B cell (primary cell): ENCODE measurements around the gene GLI3. TPM values are rescaled to one million over a fixed set of nuclear protein-coding genes. Genes with fewer than 3 reads are reported as not detected.

Source experiments
- ATAC-seq: fragments of 200-7000 bp; cut with Tn5 transposase; one replicate; pipeline ENCODE4 v1.10.0; 2021; ENCODE audit warnings: low read depth, mild to moderate bottlenecking, moderate number of reproducible peaks, moderate library complexity
- CTCF ChIA-PET: fragments of 350-600 bp; sonication (Branson Sonifier 250); formaldehyde crosslinking; loops from one replicate; lab custom pipeline; 2021; ENCODE audit warnings: antibody characterized with exemption, inconsistent platforms; lab: Charles Lee
- POLR2A ChIA-PET: fragments of 350-600 bp; sonication (Branson Sonifier 250); formaldehyde crosslinking; loops from one replicate; lab custom pipeline; 2021; ENCODE audit warnings: antibody characterized with exemption; lab: Charles Lee
- DNase-seq: peaks from one replicate; pipeline ENCODE4 v3.0.0; 2013
- H2AFZ ChIP-seq: 2 replicates; pipeline ENCODE4 v1.6.1; 2012; ENCODE audit warnings: mild to moderate bottlenecking, low read depth, low read length; ENCODE audit not compliant: insufficient read depth, poor library complexity, severe bottlenecking
- H3K27ac ChIP-seq, 2 donors: 1 replicate in 1 of 2; 2 replicates in 1 of 2; pipeline ENCODE4 v1.5.1; 2012 to 2013; ENCODE audit warnings: low read length in 2 of 2, mild to moderate bottlenecking in 2 of 2, moderate library complexity in 1 of 2
- H3K27me3 ChIP-seq, 4 experiments: fragments of 200-600 bp in 1 of 4; sonication (generic) in 1 of 4; replicated peaks in 1 of 4; 1 replicate in 2 of 4; 2 replicates in 2 of 4; pipeline versions ENCODE4 v1.6.1 to v1.7.0; 2013 to 2016; ENCODE audit warnings: low read length in 3 of 4, mild to moderate bottlenecking in 2 of 4, mixed read lengths in 1 of 4, moderate library complexity in 1 of 4; ENCODE audit not compliant: insufficient read depth in 4 of 4, control insufficient read depth in 3 of 4; ENCODE audit errors: control extremely low read depth in 1 of 4
- H3K36me3 ChIP-seq, 2 experiments: replicated peaks in 1 of 2; 1 replicate in 1 of 2; 2 replicates in 1 of 2; pipeline versions ENCODE4 v1.6.1 to v1.7.1; 2013; ENCODE audit warnings: low read length in 1 of 2; ENCODE audit not compliant: insufficient read depth in 2 of 2, control insufficient read depth in 1 of 2; ENCODE audit errors: control extremely low read depth in 1 of 2, extremely low read depth in 1 of 2
- H3K4me1 ChIP-seq, 2 donors: fragments of 200-600 bp in 1 of 2; sonication (generic) in 1 of 2; 1 replicate in 1 of 2; 2 replicates in 1 of 2; pipeline versions ENCODE4 v1.5.1 to v1.6.1; 2013 to 2017; ENCODE audit warnings: low read length in 2 of 2; ENCODE audit not compliant: control insufficient read depth in 2 of 2, insufficient read depth in 2 of 2
- H3K4me2 ChIP-seq: replicated peaks from 2 replicates; pipeline ENCODE3; 2012; ENCODE audit warnings: mild to moderate bottlenecking, low read depth, low read length; ENCODE audit not compliant: poor library complexity, severe bottlenecking
- H3K4me3 ChIP-seq, 5 experiments: fragments of 200-600 bp in 1 of 5; sonication (generic) in 1 of 5; 1 replicate in 3 of 5; 2 replicates in 2 of 5; pipeline versions ENCODE4 v1.5.1 to v1.7.0; 2011 to 2016; ENCODE audit warnings: low read length in 4 of 5, mild to moderate bottlenecking in 4 of 5, low read depth in 2 of 5, control low read depth in 1 of 5, moderate library complexity in 1 of 5; ENCODE audit not compliant: insufficient read depth in 1 of 5; ENCODE audit errors: control extremely low read depth in 1 of 5, extremely low read depth in 1 of 5
- H3K79me2 ChIP-seq: fragments of 200-600 bp; sonication (generic); one replicate; pipeline ENCODE4 v1.6.0; 2016; ENCODE audit warnings: low read length; ENCODE audit not compliant: control insufficient read depth, insufficient read depth
- H3K9ac ChIP-seq: fragments of 200-600 bp; sonication (generic); 2 replicates; pipeline ENCODE4 v1.6.1; 2017; ENCODE audit warnings: mild to moderate bottlenecking, low read length, moderate library complexity
- H3K9me3 ChIP-seq, 3 donors: one replicate each; pipeline versions ENCODE4 v1.6.1 to v1.7.1; 2013; ENCODE audit warnings: low read length in 2 of 3; ENCODE audit not compliant: control insufficient read depth in 2 of 3, insufficient read depth in 1 of 3; ENCODE audit errors: control extremely low read depth in 1 of 3
- H4K20me1 ChIP-seq: 2 replicates; pipeline ENCODE4 v1.6.0; 2012; ENCODE audit warnings: mild to moderate bottlenecking, low read length; ENCODE audit not compliant: insufficient read depth, control insufficient read depth, poor library complexity, severe bottlenecking
- H3K27ac Mint-ChIP-seq: one replicate; pipeline ENCODE4 v1.8.0; 2021; ENCODE audit warnings: mixed read lengths
- H3K27me3 Mint-ChIP-seq: one replicate; pipeline ENCODE4 v1.8.0; 2021; ENCODE audit warnings: mixed read lengths
- H3K4me1 Mint-ChIP-seq: one replicate; pipeline ENCODE4 v1.8.0; 2021; ENCODE audit warnings: mixed read lengths
- H3K4me3 Mint-ChIP-seq: one replicate; pipeline ENCODE4 v1.8.0; 2021; ENCODE audit warnings: mixed read lengths
- H3K9me3 Mint-ChIP-seq: one replicate; pipeline ENCODE4 v1.8.0; 2022; ENCODE audit warnings: mixed read lengths; ENCODE audit not compliant: insufficient read depth
- CTCF ChIP-seq: fragments of 200-600 bp; IDR thresholded peaks from one replicate; pipeline ENCODE4 v1.8.0; 2022; ENCODE audit warnings: antibody characterized with exemption, mild to moderate bottlenecking
- EZH2 ChIP-seq: IDR thresholded peaks from 2 replicates; pipeline ENCODE4 v1.6.1; 2012; ENCODE audit warnings: borderline replicate concordance, low read depth, mild to moderate bottlenecking, moderate library complexity, low read length; ENCODE audit not compliant: insufficient read depth, poor library complexity, severe bottlenecking
- WGBS: methylation state at CpG from one replicate; pipeline ENCODE4 v1.1.5; 2013; ENCODE audit warnings: missing lambda C conversion rate; ENCODE audit not compliant: insufficient coverage; 5-methylcytosine and 5-hydroxymethylcytosine counted together
- intact Hi-C: fragments of 100-400 bp; cut with micrococcal nuclease; formaldehyde crosslinking; loops from one replicate; pipeline ENCODE4 v1.10.0; 2022
- polyA plus RNA-seq: library from polyadenylated mRNA; depleted of rRNA; stranded (reverse); fragments of >200 nt; gene quantifications from 2 replicates; pipeline ENCODE4 v1.2.3, GENCODE V29; 2012
- total RNA-seq, 2 donors: library from RNA; stranded (reverse); fragments of 120-200 nt in 1 of 2; gene quantifications; 1 replicate in 1 of 2; 2 replicates in 1 of 2; pipeline versions ENCODE4 v1.2.3 to v1.2.4, GENCODE V29; 2013 to 2022

GLI3 gene
- total and polyA plus RNA-seq, 2 donors (not counting 1 experiment from before 2014, with no cell fraction given) = not detected

DNA sequence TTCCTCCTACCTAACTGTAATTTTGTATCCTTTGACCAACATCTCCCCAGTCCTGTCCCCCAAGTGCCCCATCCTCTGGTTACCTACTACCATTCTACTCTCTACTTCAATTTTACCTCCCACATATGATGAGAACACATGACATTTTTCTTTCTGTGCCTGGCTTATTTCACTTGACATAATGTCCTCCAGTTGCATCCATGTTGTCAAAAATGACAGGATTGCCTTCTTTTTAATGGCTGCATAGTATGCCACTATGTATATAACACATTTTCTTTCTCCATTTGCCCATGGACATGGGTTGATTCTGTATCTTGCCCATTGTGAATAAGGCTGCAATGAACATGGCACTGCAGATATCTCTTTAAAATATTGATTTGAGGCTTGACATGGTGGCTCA is 33.7 kb downstream of the GLI3 start:
- H3K36me3 ChIP-seq = no peaks in the 10 kb centered on the region
- CTCF ChIA-PET = no interaction called here

DNA sequence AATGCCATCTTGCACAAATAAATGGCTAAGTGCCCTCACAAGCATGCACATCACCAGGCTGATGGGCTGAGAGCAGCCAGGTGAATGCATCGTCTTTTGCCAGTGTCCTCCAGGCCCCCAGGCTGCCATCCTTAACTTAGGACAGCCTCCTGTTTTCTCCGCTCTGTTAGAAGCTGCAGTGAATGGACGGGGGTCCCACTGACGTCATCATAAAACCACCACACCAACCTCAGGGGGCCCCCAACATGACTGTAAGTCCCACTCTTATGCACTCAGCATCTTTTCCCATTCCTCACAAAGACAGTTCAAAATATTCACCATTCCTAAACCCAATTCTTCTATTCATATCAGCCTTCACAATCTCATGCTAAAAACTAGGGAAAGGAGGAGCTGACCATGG is 34.4 kb downstream of the GLI3 start:
- no peaks in the 10 kb centered on the region for H3K79me2 ChIP-seq
- no peak overlapping the region for H3K4me2 ChIP-seq
- no peaks in the 10 kb centered on the region for H3K9me3 ChIP-seq
- POLR2A ChIA-PET = no interaction called here
- H2AFZ ChIP-seq = no peak overlapping the region
- no peaks in the 10 kb centered on the region for H3K27me3 ChIP-seq
- Mint-ChIP-seq H3K4me1 (no peaks in the 10 kb centered on the region), H3K9me3 (peaks cover 3% of the 10 kb centered on the region), H3K27me3 (peaks cover 5% of the 10 kb centered on the region), H3K4me3 (no peak overlapping the region), H3K27ac (no peak overlapping the region)
- ATAC-seq = no peak
- no peaks in the 10 kb centered on the region for H4K20me1 ChIP-seq
- H3K36me3 ChIP-seq = no peaks in the 10 kb centered on the region
- intact Hi-C loops = no loop called here
- no peaks in the 10 kb centered on the region for H3K4me1 ChIP-seq
- TF ChIP-seq EZH2 = no peak
- TF ChIP-seq CTCF = no peak
- no peak for DNase-seq
- CTCF ChIA-PET = no interaction called here
- no peak overlapping the region for H3K27ac ChIP-seq
- H3K4me3 ChIP-seq = no peak overlapping the region
- 86% methylated on average over 4 of the region's 4 CpGs for WGBS
- H3K9ac ChIP-seq = no peak overlapping the region

More for the DNA sequence above, 33.7 kb downstream of the GLI3 start:
- H3K27ac ChIP-seq = no peak overlapping the region
- H3K4me3 ChIP-seq = no peak overlapping the region
- ATAC-seq (no peak), DNase-seq (no peak)
- no peak overlapping the region for H3K9ac ChIP-seq
- no peak for TF ChIP-seq EZH2
- no peak for TF ChIP-seq CTCF
- no peaks in the 10 kb centered on the region for H3K79me2 ChIP-seq
- peaks cover 3% of the 10 kb centered on the region for H3K9me3 Mint-ChIP-seq
- H2AFZ ChIP-seq = no peak overlapping the region
- H3K4me1 Mint-ChIP-seq = no peaks in the 10 kb centered on the region
- POLR2A ChIA-PET = no interaction called here
- intact Hi-C loops = no loop called here
- H3K4me1 ChIP-seq = no peaks in the 10 kb centered on the region
- no peak overlapping the region for H3K4me3 Mint-ChIP-seq
- H3K4me2 ChIP-seq = no peak overlapping the region
- peaks cover 5% of the 10 kb centered on the region for H3K27me3 Mint-ChIP-seq
- H4K20me1 ChIP-seq = no peaks in the 10 kb centered on the region
- H3K27ac Mint-ChIP-seq = no peak overlapping the region
- no peaks in the 10 kb centered on the region for H3K9me3 ChIP-seq
- H3K27me3 ChIP-seq = no peaks in the 10 kb centered on the region
